ENCODE results near the gene LRTM1.

- TF ChIP-seq CTCF (IDR thresholded peaks at IDR 0.05): no peak
- no peak for TF ChIP-seq POLR2A (IDR thresholded peaks at IDR 0.05)
Measured at GRCh38 chr3:54967731-54968161, 39.9 kb upstream of the LRTM1 start.
